Measurements from ENCODE around the gene TMEM108.

TMEM108 gene

GRCh38 chr3:133295199-133295901, 257.2 kb downstream of the TMEM108 start (continued):
- peak; percentile 42; the same call in 1 of the 2 replicates for TF ChIP-seq ZNF518A (tag by site-specific recombination; conservative IDR thresholded peaks at IDR 0.05; ENCODE audit: low read depth)
- TF ChIP-seq ZSCAN18 (tag by site-specific recombination; IDR thresholded peaks at IDR 0.05) = no peak
- no peak for TF ChIP-seq ZNF214 (tag by site-specific recombination; IDR thresholded peaks at IDR 0.05; ENCODE audit: borderline replicate concordance)
- no peak for TF ChIP-seq HOXA7 (CRISPR knock-in tag; IDR thresholded peaks at IDR 0.05; ENCODE audit: borderline replicate concordance)
- TF ChIP-seq SETDB1 (IDR thresholded peaks at IDR 0.05; ENCODE audit: insufficient read length, low read length) = no peak
- no peak for TF ChIP-seq ZNF785 (tag by site-specific recombination; IDR thresholded peaks at IDR 0.05)
- no peak for TF ChIP-seq ZNF223 (tag by site-specific recombination; IDR thresholded peaks at IDR 0.05)
- TF ChIP-seq ZSCAN16 (tag by site-specific recombination; IDR thresholded peaks at IDR 0.05) = no peak
- TF ChIP-seq ZBTB8A (tag by site-specific recombination; IDR thresholded peaks at IDR 0.05) = no peak
- TF ChIP-seq ZNF2 (tag by site-specific recombination; IDR thresholded peaks at IDR 0.05) = no peak
- 0 out of 2 replicates have a peak, but pooled peaks have one; percentile 27 for TF ChIP-seq ZXDB (tag by site-specific recombination; IDR thresholded peaks at IDR 0.05)
- no peak for TF ChIP-seq ZFP3 (tag by site-specific recombination; IDR thresholded peaks at IDR 0.05; ENCODE audit: low read depth)
- TF ChIP-seq ZBTB44 (tag by site-specific recombination; IDR thresholded peaks at IDR 0.05) = no peak
- no peak for TF ChIP-seq ZNF701 (tag by site-specific recombination; IDR thresholded peaks at IDR 0.05)
- TF ChIP-seq ZNF513 (tag by site-specific recombination; IDR thresholded peaks at IDR 0.05) = no peak
- no peak for TF ChIP-seq ZNF558 (tag by site-specific recombination; IDR thresholded peaks at IDR 0.05)
- TF ChIP-seq ZNF830 (tag by site-specific recombination; IDR thresholded peaks at IDR 0.05; ENCODE audit: low read depth) = no peak
- TF ChIP-seq BCL11B (tag by site-specific recombination; IDR thresholded peaks at IDR 0.05; ENCODE audit: low read depth) = no peak
- no peak for TF ChIP-seq CTCF (tag by site-specific recombination; IDR thresholded peaks at IDR 0.05)
- no peak for TF ChIP-seq SP3 (tag by site-specific recombination; IDR thresholded peaks at IDR 0.05)
- TF ChIP-seq ZBTB49 (tag by site-specific recombination; IDR thresholded peaks at IDR 0.05; ENCODE audit: low read depth) = no peak
- no peak for TF ChIP-seq ZNF704 (tag by site-specific recombination; IDR thresholded peaks at IDR 0.05)

All from HEK293 (cell line).